OCI-LY3 (cell line): ENCODE results near the gene TOX3.

Source experiments
- H2AFZ ChIP-seq: fragments of 200-600, 300-600 bp; shearing (Covaris generic); 2 replicates; pipeline ENCODE4 v1.6.0; 2014; ENCODE audit warnings: antibody characterized with exemption, low read depth, low read length
- H3K27ac ChIP-seq: fragments of 200-600, 300-600 bp; sonication (generic); 2 replicates; pipeline ENCODE4 v1.5.1; 2014; ENCODE audit warnings: mild to moderate bottlenecking, low read length, moderate library complexity, mixed read lengths
- H3K27me3 ChIP-seq: fragments of 200-600, 300-600 bp; sonication (generic); 2 replicates; pipeline ENCODE4 v1.6.1; 2014; ENCODE audit warnings: low read depth, low read length, mixed read lengths
- H3K36me3 ChIP-seq: fragments of 200-600, 300-600 bp; sonication (generic); replicated peaks from 2 replicates; pipeline ENCODE3; 2014; ENCODE audit warnings: low read depth, low read length, mixed read lengths
- H3K4me1 ChIP-seq: fragments of 300-600, 200-600 bp; sonication (generic); 2 replicates; pipeline ENCODE4 v1.6.1; 2014; ENCODE audit warnings: low read length, mixed read lengths
- H3K4me2 ChIP-seq: fragments of 200-600, 300-600 bp; sonication (generic); 2 replicates; pipeline ENCODE4 v1.6.1; 2014; ENCODE audit warnings: low read length, mixed read lengths
- H3K4me3 ChIP-seq: fragments of 300-600, 200-600 bp; sonication (generic); 2 replicates; pipeline ENCODE4 v1.5.1; 2014; ENCODE audit warnings: antibody characterized with exemption, mild to moderate bottlenecking, low read length, moderate library complexity
- H3K79me2 ChIP-seq: fragments of 300-600, 200-600 bp; shearing (Covaris generic); 2 replicates; pipeline ENCODE4 v1.6.1; 2014; ENCODE audit warnings: mild to moderate bottlenecking, low read length, mixed read lengths
- H3K9ac ChIP-seq: fragments of 300-600, 200-600 bp; shearing (Covaris generic); 2 replicates; pipeline ENCODE4 v1.6.0; 2014; ENCODE audit warnings: mild to moderate bottlenecking, low read length, moderate library complexity
- H3K9me3 ChIP-seq: fragments of 200-600, 300-600 bp; shearing (Covaris generic); 2 replicates; pipeline ENCODE4 v1.6.1; 2014; ENCODE audit warnings: low read length, mixed read lengths; ENCODE audit not compliant: insufficient read depth
- H4K20me1 ChIP-seq: fragments of 200-600, 300-600 bp; sonication (generic); 2 replicates; pipeline ENCODE4 v1.6.1; 2016; ENCODE audit warnings: low read length, mixed read lengths; ENCODE audit not compliant: insufficient read depth
- EZH2phosphoT487 ChIP-seq: fragments of 200-600 bp; shearing (Covaris generic); IDR thresholded peaks from 2 replicates; pipeline ENCODE4 v1.6.1; 2018; ENCODE audit warnings: antibody characterized with exemption, mixed run types, low read depth
- TF ChIP-seq, protein P1 (sequence below): fragments of 200-600, 300-600 bp; sonication (generic); IDR thresholded peaks from 2 replicates; pipeline ENCODE4 v1.5.1; 2014; ENCODE audit warnings: antibody characterized with exemption, low read length, low read depth

TOX3 gene

DNA sequence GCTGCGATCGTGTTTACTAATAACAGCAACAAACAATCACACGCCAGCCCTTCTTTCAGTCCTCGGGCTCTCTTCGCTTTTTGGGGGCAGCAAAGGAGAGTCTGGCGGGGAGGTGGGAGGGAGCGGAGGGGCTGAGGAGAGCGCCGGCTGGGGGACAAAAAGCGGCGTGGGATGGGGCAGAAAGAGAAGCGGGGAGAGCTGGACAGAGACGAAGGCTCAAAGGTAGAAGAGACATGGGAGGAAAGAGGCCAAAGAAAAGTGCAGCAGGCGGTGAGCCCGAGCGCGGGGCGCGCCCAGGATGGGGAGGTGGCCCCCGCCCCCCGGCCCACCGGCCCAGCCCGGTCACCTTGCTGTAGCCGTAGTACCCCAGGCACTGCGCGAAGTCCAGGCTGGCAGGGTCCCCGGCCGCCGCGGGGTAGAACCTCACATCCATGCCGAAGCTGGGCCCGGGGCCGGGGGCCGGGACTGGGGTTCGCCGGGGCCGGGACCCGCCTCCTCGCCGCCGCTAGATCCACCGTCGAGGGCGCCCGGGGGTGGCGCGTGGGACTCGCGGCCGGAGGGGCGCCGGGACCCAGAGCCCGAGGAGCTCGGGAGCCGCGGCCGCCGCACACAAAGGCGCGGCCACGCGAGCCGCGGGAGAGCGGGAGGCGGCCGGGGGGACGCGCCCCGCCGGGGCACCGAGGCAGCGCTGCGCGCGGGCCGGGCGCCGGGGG, 496 bp downstream of the TOX3 start:
- H3K4me2 ChIP-seq: no peak overlapping the region
- TF ChIP-seq, protein P1, sequence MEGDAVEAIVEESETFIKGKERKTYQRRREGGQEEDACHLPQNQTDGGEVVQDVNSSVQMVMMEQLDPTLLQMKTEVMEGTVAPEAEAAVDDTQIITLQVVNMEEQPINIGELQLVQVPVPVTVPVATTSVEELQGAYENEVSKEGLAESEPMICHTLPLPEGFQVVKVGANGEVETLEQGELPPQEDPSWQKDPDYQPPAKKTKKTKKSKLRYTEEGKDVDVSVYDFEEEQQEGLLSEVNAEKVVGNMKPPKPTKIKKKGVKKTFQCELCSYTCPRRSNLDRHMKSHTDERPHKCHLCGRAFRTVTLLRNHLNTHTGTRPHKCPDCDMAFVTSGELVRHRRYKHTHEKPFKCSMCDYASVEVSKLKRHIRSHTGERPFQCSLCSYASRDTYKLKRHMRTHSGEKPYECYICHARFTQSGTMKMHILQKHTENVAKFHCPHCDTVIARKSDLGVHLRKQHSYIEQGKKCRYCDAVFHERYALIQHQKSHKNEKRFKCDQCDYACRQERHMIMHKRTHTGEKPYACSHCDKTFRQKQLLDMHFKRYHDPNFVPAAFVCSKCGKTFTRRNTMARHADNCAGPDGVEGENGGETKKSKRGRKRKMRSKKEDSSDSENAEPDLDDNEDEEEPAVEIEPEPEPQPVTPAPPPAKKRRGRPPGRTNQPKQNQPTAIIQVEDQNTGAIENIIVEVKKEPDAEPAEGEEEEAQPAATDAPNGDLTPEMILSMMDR: no peak
- TF ChIP-seq EZH2phosphoT487: no peak
- no peak overlapping the region for H3K9ac ChIP-seq
- no peak overlapping the region for H3K27ac ChIP-seq
- H3K4me3 ChIP-seq: no peak overlapping the region
- H4K20me1 ChIP-seq: no peaks in the 10 kb centered on the region
- H3K36me3 ChIP-seq: no peaks in the 10 kb centered on the region
- H3K79me2 ChIP-seq: no peaks in the 10 kb centered on the region
- H3K27me3 ChIP-seq: no peaks in the 10 kb centered on the region
- no peak overlapping the region for H2AFZ ChIP-seq
- H3K9me3 ChIP-seq: no peaks in the 10 kb centered on the region
- no peaks in the 10 kb centered on the region for H3K4me1 ChIP-seq

DNA sequence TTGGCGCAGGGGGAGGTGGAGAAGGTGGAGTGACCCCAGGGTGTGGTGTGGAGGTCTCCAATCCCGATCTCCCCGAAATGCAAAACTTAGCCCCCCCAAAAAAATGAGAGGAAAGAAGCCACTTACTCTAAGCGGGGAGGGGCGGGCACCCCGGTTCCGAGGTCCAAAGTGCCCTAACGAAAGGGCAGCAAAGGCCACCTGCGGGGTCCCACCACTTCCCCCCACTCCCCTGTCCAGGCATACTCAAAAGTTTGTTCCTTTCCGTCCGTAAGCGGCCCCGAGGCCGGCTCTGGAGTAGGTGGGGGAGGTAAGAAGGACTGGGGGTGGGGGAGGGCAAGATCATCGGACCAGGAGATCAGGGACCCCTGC, 1.1 kb downstream of the TOX3 start:
- Histone ChIP-seq H3K4me3 (no peak overlapping the region), H3K27ac (no peak overlapping the region), H3K4me2 (no peak overlapping the region), H2AFZ (no peak overlapping the region), H3K36me3 (no peaks in the 10 kb centered on the region), H3K79me2 (no peaks in the 10 kb centered on the region), H3K27me3 (no peaks in the 10 kb centered on the region), H4K20me1 (no peaks in the 10 kb centered on the region), H3K9me3 (no peaks in the 10 kb centered on the region), H3K9ac (no peak overlapping the region), H3K4me1 (no peaks in the 10 kb centered on the region)
- TF ChIP-seq, protein P1: no peak

DNA sequence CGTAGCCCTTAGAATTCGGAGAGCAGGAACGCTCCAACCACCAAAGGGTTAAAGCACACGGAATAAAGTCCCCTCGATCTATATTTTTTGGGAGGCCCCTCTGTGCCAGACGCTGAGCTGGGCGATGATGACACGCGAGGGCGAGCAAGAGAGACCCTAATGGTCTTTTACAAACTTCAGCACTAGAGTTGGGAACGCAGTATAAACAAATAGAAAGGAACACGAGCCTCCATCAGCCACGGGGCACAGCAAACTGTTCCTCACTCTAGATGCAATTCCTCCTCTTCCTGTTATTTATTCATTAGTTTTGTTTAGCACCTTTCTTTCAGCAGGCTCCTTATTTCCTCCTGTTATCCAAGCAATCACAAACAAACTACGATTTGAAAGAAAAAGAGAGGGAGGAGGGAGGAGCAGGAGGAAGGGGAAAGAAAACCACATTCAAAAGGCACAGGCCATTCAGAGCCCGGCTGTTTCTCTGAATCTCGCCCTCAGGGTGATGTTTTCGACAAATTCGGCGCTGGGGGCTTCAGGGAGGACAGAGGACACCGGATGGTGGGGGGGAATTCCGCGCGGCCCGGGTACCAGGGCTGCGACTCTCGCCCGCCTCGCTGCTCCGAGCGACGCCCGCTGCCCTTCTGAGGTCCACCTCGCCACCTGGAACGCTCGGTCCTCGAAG, 1.6 kb downstream of the TOX3 start:
- no peak overlapping the region for H2AFZ ChIP-seq
- H3K9ac ChIP-seq: no peak overlapping the region
- no peaks in the 10 kb centered on the region for H3K27me3 ChIP-seq
- H3K9me3 ChIP-seq: no peaks in the 10 kb centered on the region
- H3K4me3 ChIP-seq: no peak overlapping the region
- H3K79me2 ChIP-seq: no peaks in the 10 kb centered on the region
- TF ChIP-seq, protein P1: no peak
- TF ChIP-seq EZH2phosphoT487: no peak
- H4K20me1 ChIP-seq: no peaks in the 10 kb centered on the region
- no peaks in the 10 kb centered on the region for H3K36me3 ChIP-seq
- H3K27ac ChIP-seq: no peak overlapping the region
- H3K4me2 ChIP-seq: no peak overlapping the region
- H3K4me1 ChIP-seq: no peaks in the 10 kb centered on the region

DNA sequence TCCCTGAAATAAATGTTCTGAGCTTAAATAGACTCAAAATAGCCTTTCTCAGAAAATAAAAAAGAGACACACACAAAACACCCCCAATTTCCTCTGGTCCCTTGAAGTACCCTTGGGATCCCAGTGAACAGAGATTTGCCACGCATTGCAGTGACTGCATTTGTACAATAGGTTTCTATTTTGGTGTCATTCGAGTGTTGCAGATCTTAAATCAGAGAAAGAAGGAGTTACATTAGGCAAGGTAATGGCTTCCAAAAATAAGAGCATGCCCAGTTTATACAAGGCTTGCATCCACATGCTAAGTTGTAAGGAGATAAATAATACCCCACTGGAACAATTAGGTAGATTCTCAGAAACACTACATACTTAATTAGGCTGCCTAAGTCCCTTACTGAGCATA, 2.2 kb downstream of the TOX3 start:
- no peaks in the 10 kb centered on the region for H4K20me1 ChIP-seq
- H3K36me3 ChIP-seq: no peaks in the 10 kb centered on the region
- H2AFZ ChIP-seq: no peak overlapping the region
- no peaks in the 10 kb centered on the region for H3K27me3 ChIP-seq
- no peak overlapping the region for H3K4me2 ChIP-seq
- no peaks in the 10 kb centered on the region for H3K9me3 ChIP-seq
- H3K4me3 ChIP-seq: no peak overlapping the region
- H3K4me1 ChIP-seq: no peaks in the 10 kb centered on the region
- H3K79me2 ChIP-seq: no peaks in the 10 kb centered on the region
- H3K27ac ChIP-seq: no peak overlapping the region
- TF ChIP-seq EZH2phosphoT487: no peak
- TF ChIP-seq, protein P1: no peak
- no peak overlapping the region for H3K9ac ChIP-seq
